Gastrocnemius medialis (tissue), 4 donors: ENCODE measurements around the gene SFMBT2. TPM values are rescaled to one million over a fixed set of nuclear protein-coding genes. Genes with fewer than 3 reads are reported as not detected.

Experiments used
- ATAC-seq, 2 donors: fragments of 150-250 bp; one replicate each; pipeline ENCODE4 v1.9.1; 2016
- DNase-seq, 2 donors: peaks; one replicate each; pipeline ENCODE4 v3.0.0-alpha.2; 2019
- H3K27ac ChIP-seq, 4 donors: fragments of 200-600 bp; sonication (generic); 1 replicate in 1 of 4; 2 replicates in 3 of 4; pipeline ENCODE4 v1.5.1; 2016 to 2018; ENCODE audit warnings: mild to moderate bottlenecking in 2 of 4, moderate library complexity in 1 of 4
- H3K27me3 ChIP-seq, 3 donors: fragments of 200-600 bp; sonication (generic) in 2 of 3; 1 replicate in 1 of 3; 2 replicates in 2 of 3; pipeline versions ENCODE4 v1.5.1 to v1.6.0; 2016 to 2019; ENCODE audit warnings: mild to moderate bottlenecking in 1 of 3, moderate library complexity in 1 of 3
- H3K36me3 ChIP-seq, 2 donors: fragments of 200-600 bp; sonication (generic) in 1 of 2; one replicate each; pipeline ENCODE4 v1.5.1; 2017 to 2018
- H3K4me1 ChIP-seq, 2 donors: fragments of 200-600 bp; sonication (generic) in 1 of 2; one replicate each; pipeline ENCODE4 v1.5.1; 2016 to 2017; ENCODE audit warnings: mild to moderate bottlenecking in 2 of 2
- H3K4me3 ChIP-seq, 4 donors: fragments of 200-600 bp; sonication (generic) in 3 of 4; 1 replicate in 1 of 4; 2 replicates in 3 of 4; pipeline ENCODE4 v1.5.1; 2016 to 2019; ENCODE audit warnings: mild to moderate bottlenecking in 2 of 4
- H3K9me3 ChIP-seq, 3 donors: fragments of 200-600 bp; sonication (generic) in 2 of 3; 1 replicate in 1 of 3; 2 replicates in 2 of 3; pipeline ENCODE4 v1.5.1; 2016 to 2019
- CTCF ChIP-seq, 5 experiments: fragments of 450-650 bp in 3 of 5; fragments of 200-600 bp in 2 of 5; sonication (generic) in 2 of 5; IDR thresholded peaks in 4 of 5; conservative IDR thresholded peaks in 1 of 5; 1 replicate in 4 of 5; 2 replicates in 1 of 5; pipeline ENCODE4 v1.5.1; 2016 to 2019; ENCODE audit warnings: antibody characterized with exemption in 5 of 5, mild to moderate bottlenecking in 3 of 5, moderate library complexity in 3 of 5
- POLR2A ChIP-seq, 2 donors: fragments of 450-650 bp; IDR thresholded peaks; one replicate each; pipeline ENCODE4 v1.6.1; 2017; ENCODE audit warnings: antibody characterized with exemption in 2 of 2, mild to moderate bottlenecking in 2 of 2, moderate library complexity in 2 of 2
- in situ Hi-C, 4 donors: fragments of 200-750 bp; cut with MboI; loops; one replicate each; pipeline versions ENCODE4 v1.15.0 to v1.8.0; 2017; ENCODE audit warnings: low sequenced_read_pairs in 4 of 4
- intact Hi-C: fragments of 100-400 bp; cut with DNase I; formaldehyde crosslinking; loops from one replicate; pipeline ENCODE4 v1.15.1; 2023; ENCODE audit warnings: low total_unique reads
- total RNA-seq, 4 donors: library from RNA; depleted of rRNA; stranded (reverse); fragments of >200 nt; gene quantifications; one replicate each; pipeline versions ENCODE4 v1.1.0 to v1.2.3, GENCODE V29; 2016

Gene SFMBT2
- total RNA-seq, 4 donors from 2014 or later = 1.1 to 6.9 (median 2.1) TPM

GRCh38 chr10:7298495-7298894 is 112.3 kb downstream of the SFMBT2 start:
- DNase-seq (no peak), ATAC-seq (no peak)
- intact Hi-C loops = no loop called here
- TF ChIP-seq CTCF (IDR thresholded peaks at IDR 0.05 in 4 of 5, conservative IDR thresholded peaks at IDR 0.05 in 1 of 5) (no peak), POLR2A (IDR thresholded peaks at IDR 0.05) (no peak)
- no peak overlapping the region for H3K27ac ChIP-seq
- no peaks in the 10 kb centered on the region for H3K27me3 ChIP-seq
- no peaks in the 10 kb centered on the region for H3K36me3 ChIP-seq
- no peak overlapping the region for H3K4me3 ChIP-seq
- no peaks in the 10 kb centered on the region for H3K9me3 ChIP-seq
- peaks cover 10 to 18% of the 10 kb centered on the region in 2 donors for H3K4me1 ChIP-seq
- in situ Hi-C loops = no loop called here

GRCh38 chr10:7297094-7297493 is 113.7 kb downstream of the SFMBT2 start:
- intact Hi-C loops = no loop called here

GRCh38 chr10:7296648-7297047 is 114.2 kb downstream of the SFMBT2 start:
- H3K36me3 ChIP-seq = no peaks in the 10 kb centered on the region
- H3K27ac ChIP-seq = no peak overlapping the region
- ATAC-seq (no peak), DNase-seq (no peak)
- in situ Hi-C loops = no loop called here
- intact Hi-C loops = no loop called here
- no peaks in the 10 kb centered on the region for H3K9me3 ChIP-seq
- TF ChIP-seq CTCF (IDR thresholded peaks at IDR 0.05 in 4 of 5, conservative IDR thresholded peaks at IDR 0.05 in 1 of 5) (no peak), POLR2A (IDR thresholded peaks at IDR 0.05) (no peak)
- H3K4me3 ChIP-seq = no peak overlapping the region
- peaks cover 5 to 10% of the 10 kb centered on the region in 2 donors for H3K4me1 ChIP-seq
- H3K27me3 ChIP-seq = no peaks in the 10 kb centered on the region

More at GRCh38 chr10:7297094-7297493, 113.7 kb downstream of the SFMBT2 start:
- Histone ChIP-seq H3K4me1 (peaks cover 5 to 10% of the 10 kb centered on the region in 2 donors), H3K27ac (no peak overlapping the region), H3K4me3 (no peak overlapping the region), H3K27me3 (no peaks in the 10 kb centered on the region), H3K9me3 (no peaks in the 10 kb centered on the region), H3K36me3 (no peaks in the 10 kb centered on the region)
- in situ Hi-C loops = no loop called here
- DNase-seq (no peak), ATAC-seq (no peak)
- no peak for TF ChIP-seq CTCF (IDR thresholded peaks at IDR 0.05 in 4 of 5, conservative IDR thresholded peaks at IDR 0.05 in 1 of 5)
- no peak for TF ChIP-seq POLR2A (IDR thresholded peaks at IDR 0.05)

GRCh38 chr10:7296076-7296475 is 114.8 kb downstream of the SFMBT2 start:
- no peak overlapping the region for H3K27ac ChIP-seq
- peaks cover 5 to 7% of the 10 kb centered on the region in 2 donors for H3K4me1 ChIP-seq
- ATAC-seq = no peak
- intact Hi-C loops (no loop called here), in situ Hi-C loops (no loop called here)
- no peak overlapping the region for H3K4me3 ChIP-seq
- no peaks in the 10 kb centered on the region for H3K9me3 ChIP-seq
- TF ChIP-seq CTCF (IDR thresholded peaks at IDR 0.05 in 4 of 5, conservative IDR thresholded peaks at IDR 0.05 in 1 of 5) = no peak
- no peak for TF ChIP-seq POLR2A (IDR thresholded peaks at IDR 0.05)
- DNase-seq = no peak
- H3K27me3 ChIP-seq = no peaks in the 10 kb centered on the region
- H3K36me3 ChIP-seq = no peaks in the 10 kb centered on the region

GRCh38 chr10:7293378-7293920 is 117.4 kb downstream of the SFMBT2 start:
- in situ Hi-C loops (no loop called here), intact Hi-C loops (no loop called here)
- DNase-seq = no peak
- no peak overlapping the region for H3K4me3 ChIP-seq
- H3K36me3 ChIP-seq = no peaks in the 10 kb centered on the region
- ATAC-seq = no peak
- TF ChIP-seq CTCF (IDR thresholded peaks at IDR 0.05 in 4 of 5, conservative IDR thresholded peaks at IDR 0.05 in 1 of 5) (no peak), POLR2A (IDR thresholded peaks at IDR 0.05) (no peak)
- H3K27me3 ChIP-seq = no peaks in the 10 kb centered on the region
- no peak overlapping the region for H3K27ac ChIP-seq
- H3K4me1 ChIP-seq = no peaks in the 10 kb centered on the region
- no peaks in the 10 kb centered on the region for H3K9me3 ChIP-seq
